ENCODE data around the gene BSG.

The BSG gene

GRCh38 chr19:590750-591098 lies 18.3 kb downstream of the BSG start:
- TF ChIP-seq SIN3A (IDR thresholded peaks at IDR 0.05; ENCODE audit: borderline replicate concordance, insufficient read depth, low read length) (no peak), TAF1 (IDR thresholded peaks at IDR 0.05; ENCODE audit: borderline replicate concordance, insufficient read depth, low read length) (no peak), REST (IDR thresholded peaks at IDR 0.05; ENCODE audit: insufficient read depth in 1 of 2, low read depth in 2 of 2, low read length in 2 of 2) (no peak), FOXP2 (optimal IDR thresholded peaks at IDR 0.05; ENCODE audit: borderline replicate concordance, extremely low read depth, extremely low read length, insufficient read depth) (no peak), POLR2AphosphoS5 (IDR thresholded peaks at IDR 0.05; ENCODE audit: low read depth, low read length) (no peak)

DNA sequence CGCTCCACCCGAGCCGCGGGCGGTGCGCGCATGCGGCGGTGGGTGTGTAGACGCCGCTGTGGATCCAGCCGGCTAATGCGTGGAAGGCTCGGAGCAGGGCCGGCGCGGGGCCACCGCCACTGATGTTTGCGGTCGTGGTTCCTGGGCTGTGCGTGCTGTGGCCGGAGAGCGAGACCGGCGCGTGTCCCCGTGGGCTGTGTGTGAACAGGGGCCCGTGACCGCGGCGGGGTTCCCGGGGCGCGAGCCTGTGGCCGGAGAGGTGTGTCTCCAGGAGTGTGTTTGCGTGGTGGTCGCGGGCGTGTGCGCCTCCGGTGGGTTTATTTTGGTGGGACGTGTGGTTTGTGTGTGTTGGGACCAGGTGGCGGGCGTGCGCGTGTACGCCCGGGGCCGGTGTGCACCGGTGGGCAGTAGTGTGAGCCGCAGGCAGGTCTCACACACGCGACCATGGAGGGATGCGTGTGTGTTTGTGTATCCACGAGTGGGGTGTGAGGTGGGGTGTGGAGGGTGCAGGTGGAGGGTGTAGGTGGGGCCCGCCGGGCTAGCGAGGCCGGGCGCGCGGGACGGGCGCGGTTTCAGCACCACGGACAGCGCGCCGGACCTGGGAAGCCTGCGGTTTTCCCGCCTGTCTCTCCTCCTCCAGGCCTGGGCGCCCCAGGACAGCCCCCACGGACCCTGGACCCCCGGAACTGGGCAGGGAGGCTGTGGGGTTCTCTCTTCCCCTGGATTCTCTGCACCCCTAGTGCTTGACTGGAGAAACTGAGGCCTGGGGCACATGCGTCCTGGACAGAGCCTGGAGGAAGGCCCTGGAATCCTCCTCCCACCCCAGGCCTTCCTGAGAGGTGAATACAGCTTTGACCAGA lies 18.9 kb downstream of the BSG start:
- TF ChIP-seq FOXP2 (optimal IDR thresholded peaks at IDR 0.05; ENCODE audit: borderline replicate concordance, extremely low read depth, extremely low read length, insufficient read depth) (no peak), REST (IDR thresholded peaks at IDR 0.05; ENCODE audit: insufficient read depth in 1 of 2, low read depth in 2 of 2, low read length in 2 of 2) (peak; percentile 97), POLR2AphosphoS5 (IDR thresholded peaks at IDR 0.05; ENCODE audit: low read depth, low read length) (no peak), TAF1 (IDR thresholded peaks at IDR 0.05; ENCODE audit: borderline replicate concordance, insufficient read depth, low read length) (no peak), SIN3A (IDR thresholded peaks at IDR 0.05; ENCODE audit: borderline replicate concordance, insufficient read depth, low read length) (peak; percentile 46; the same call in 1 of the 2 replicates)

DNA sequence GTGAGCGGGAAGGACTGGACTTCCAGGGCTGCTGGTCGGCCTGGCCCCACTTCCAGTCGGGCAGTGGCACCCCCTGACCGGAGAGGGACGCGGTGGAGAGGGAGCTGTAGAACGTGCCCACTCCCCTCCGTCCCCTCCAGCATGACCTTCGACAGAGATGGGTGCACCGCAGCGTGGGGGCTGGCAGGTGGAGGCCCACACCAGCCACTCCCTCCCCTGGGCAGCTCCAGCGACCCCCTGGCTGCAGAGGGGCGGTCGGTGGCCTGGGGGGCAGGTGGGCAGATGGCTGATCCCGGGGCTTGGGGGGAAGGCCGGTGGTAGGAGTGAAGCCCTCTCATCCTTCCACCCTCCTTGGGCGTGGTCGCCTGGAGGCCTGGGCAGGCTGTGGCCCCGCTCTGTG lies 19.7 kb downstream of the BSG start:
- TF ChIP-seq REST (IDR thresholded peaks at IDR 0.05; ENCODE audit: insufficient read depth in 1 of 2, low read depth in 2 of 2, low read length in 2 of 2): no peak
- no peak for TF ChIP-seq POLR2AphosphoS5 (IDR thresholded peaks at IDR 0.05; ENCODE audit: low read depth, low read length)
- TF ChIP-seq FOXP2 (optimal IDR thresholded peaks at IDR 0.05; ENCODE audit: borderline replicate concordance, extremely low read depth, extremely low read length, insufficient read depth): no peak
- no peak for TF ChIP-seq TAF1 (IDR thresholded peaks at IDR 0.05; ENCODE audit: borderline replicate concordance, insufficient read depth, low read length)
- no peak for TF ChIP-seq SIN3A (IDR thresholded peaks at IDR 0.05; ENCODE audit: borderline replicate concordance, insufficient read depth, low read length)

DNA sequence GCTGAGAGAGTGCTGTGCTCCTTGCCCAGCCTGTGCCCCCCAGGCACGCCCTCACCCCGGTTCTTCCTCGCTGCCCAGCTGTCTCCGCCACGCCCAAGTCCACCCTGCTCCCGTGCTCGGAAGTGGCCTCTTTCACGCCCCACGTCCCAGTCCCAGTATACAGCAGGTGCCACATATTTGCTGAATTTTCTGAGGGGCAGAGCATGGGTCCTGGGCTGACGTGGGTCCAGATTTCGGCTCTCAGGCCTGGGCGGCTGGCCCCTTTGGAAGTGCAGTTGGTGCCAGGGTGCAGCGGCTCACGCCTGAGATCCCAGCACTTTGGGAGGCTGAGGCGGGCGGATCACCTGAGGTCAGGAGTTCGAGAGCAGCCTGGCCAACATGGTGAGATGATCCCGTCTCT lies 20.7 kb downstream of the BSG start:
- TF ChIP-seq FOXP2 (optimal IDR thresholded peaks at IDR 0.05; ENCODE audit: borderline replicate concordance, extremely low read depth, extremely low read length, insufficient read depth) (no peak), REST (IDR thresholded peaks at IDR 0.05; ENCODE audit: insufficient read depth in 1 of 2, low read depth in 2 of 2, low read length in 2 of 2) (no peak), TAF1 (IDR thresholded peaks at IDR 0.05; ENCODE audit: borderline replicate concordance, insufficient read depth, low read length) (no peak), POLR2AphosphoS5 (IDR thresholded peaks at IDR 0.05; ENCODE audit: low read depth, low read length) (no peak), SIN3A (IDR thresholded peaks at IDR 0.05; ENCODE audit: borderline replicate concordance, insufficient read depth, low read length) (no peak)

Measured in PFSK-1 (cell line).